DMS153 (cell line): Measurements from ENCODE around the gene ETS2.
"Not testable (repeated sequence)": the region's sequence is repeated elsewhere in the genome, so short reads cannot be mapped to it uniquely, and the experiment has no call there.

Experiments
- DNase-seq: peaks from one replicate; lab custom pipeline; 2025; lab: John Stamatoyannopoulos, UW

Gene ETS2

DNA sequence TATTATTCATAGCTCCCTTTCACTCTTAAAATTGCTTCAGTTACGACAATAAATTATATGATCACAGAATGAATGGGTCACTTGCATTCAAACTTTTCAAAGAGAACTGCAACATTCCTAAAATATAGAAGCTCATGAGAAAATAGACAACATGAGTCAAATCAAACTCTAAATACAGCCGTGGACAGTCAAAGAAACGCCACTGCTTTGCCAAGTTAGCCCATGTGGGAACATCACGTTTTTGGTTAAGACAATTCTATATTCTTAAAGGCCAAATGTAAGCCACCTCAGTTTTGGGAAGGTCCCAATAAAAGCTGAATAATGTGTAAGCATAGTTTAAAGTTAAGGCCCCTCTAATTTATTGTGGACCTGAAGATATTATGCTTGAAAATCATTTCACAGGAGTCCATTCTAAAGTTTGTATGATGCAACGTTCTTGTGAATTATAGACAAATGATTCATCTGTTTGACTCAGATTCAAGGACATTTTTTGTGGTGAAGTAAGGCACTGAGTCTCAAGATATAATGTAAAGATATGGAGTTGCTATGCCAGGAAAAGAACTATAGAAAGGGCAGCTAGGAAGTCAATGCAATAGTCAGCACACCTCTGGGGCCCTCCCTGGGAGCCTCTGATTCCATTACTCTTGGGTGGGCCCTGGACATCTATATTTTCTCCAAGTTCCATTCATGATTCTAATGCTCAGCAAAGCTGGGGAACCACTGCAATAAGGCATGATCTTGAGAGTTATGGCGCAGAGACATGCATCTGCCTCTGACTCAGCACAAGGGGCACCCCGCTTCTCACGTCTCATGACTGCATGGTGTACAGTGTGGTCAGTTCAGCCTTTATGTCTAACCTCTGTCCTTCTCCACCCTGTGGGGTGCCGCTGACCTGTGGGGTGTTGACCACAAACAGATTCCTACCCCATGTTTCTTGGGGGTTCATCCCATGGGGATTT is 33.9 kb downstream of the ETS2 start:
- no peak for DNase-seq

DNA sequence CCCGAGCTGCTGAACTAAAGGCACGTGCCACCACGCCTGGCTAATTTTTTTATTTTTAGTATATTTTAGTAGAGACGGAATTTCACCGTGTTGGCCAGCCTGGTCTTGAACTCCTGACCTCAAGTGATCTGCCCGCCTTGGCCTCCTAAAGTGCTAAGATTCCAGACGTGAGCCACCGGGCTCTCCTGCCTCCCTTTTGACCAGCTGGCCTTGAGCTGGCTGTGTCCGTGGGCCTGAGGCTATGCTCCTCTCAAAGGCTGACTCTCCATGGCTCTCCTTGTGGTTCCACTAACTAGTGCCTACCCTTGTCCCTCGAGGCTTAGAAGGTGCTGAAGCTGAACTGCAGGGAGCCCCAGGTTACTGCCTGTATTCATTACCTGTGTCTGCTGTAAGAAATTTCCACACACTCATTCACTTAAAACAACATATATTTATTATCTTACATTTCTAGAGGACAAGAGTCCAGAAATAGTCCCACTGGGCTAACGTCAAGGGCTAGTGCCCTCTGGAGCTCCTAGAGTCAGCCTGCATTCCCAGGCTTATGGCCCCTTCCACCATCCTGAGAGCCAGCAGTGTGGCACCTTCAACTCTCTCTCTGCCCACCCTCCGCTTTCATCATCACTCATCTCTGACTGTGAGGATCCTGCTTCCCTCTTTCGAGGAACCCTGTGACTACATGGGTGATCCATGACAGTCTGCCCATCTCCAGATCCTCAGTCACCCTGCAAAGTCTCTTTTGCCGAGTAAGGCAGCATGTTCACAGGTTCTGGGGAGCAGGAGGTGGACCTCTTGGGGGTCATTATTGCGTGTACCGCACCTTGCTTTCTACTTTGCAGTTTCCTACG is 34.9 kb downstream of the ETS2 start:
- no peak for DNase-seq

DNA sequence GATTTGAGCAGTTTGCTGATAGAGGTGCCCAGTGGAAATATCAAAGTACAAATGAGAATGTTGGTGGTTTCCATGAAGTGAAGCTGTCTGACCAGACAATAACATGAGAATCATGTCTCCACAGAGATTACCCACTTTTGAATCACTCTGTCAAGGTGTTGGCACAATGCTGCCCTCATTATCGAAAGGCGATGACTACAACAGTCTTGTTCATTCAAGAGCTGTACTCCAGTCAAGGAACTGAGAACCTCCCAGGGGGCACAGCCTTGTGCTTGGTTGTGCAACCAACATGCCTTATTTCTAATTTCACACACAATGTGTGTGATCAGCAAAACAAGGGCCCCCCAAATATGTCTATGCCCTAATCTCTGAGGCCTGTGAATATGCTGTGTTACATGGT is 35.7 kb downstream of the ETS2 start:
- no peak for DNase-seq

DNA sequence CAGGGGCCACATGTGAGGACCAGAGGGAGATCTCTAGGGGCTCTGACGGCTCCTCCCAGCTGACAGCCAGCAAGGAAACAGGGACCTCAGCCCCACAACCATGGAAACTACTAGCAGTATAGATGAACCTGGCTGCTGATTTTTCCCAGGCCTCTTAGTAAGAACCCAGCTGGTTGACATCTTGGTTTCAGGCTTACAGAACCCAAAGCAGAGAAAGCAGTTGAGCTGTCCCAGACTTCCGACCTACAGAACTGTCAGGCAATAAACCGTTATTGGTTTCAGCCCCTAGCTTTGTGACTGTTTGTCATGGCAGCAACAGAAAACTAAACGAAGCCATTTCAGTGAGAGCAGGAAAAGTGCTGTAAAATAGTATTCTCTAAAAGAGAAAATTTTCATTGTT is 36.4 kb downstream of the ETS2 start:
- no peak for DNase-seq

DNA sequence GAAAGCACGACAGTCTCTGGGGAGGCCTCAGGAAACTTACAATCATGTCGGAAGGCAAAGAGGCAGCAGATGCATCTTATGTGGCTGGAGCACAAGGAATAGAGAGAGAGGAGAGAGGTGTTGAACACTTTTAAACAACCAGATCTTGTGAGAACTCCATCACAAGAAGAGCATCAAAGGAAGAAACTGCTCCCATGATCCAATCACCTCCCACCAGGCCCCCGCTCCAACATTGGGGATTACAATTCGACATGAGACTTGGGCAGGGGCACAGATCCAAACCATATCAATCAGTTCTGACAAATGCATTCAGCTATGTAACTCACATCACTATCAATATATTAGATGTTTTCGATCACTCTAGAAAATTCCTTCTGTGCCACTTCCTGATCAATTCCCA is 37.6 kb downstream of the ETS2 start:
- no peak for DNase-seq

DNA sequence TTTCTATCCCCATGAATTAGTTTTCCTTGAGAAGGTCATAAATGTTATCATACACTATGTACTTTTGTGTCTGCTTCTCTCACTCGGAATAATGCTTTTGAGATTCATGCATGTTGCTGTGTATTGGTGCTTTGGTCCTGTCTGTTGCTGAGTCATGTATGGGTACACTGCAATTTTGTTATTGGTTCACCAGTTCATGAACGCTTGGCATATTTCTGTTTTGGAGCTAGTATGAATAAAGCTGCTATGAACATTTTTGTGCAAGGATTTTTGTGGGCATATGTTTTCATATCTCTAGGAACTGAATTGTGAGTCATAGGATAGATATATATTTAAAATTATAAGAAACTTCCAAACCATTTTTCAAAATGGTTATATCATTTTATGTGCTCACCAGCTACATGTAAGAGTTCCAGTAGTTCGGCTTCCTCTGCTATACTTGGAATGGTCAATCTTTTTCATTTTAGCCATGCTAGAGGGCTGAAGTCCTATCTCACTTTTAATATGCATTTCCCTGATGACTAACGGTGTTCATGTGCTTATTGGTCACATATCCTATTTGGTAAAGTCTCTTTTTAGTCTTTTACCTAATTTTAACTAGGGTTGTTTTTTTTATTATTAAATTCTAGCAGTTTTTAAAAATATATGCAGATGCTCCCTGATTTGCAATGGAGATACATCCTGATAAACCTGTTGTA is 38.2 kb downstream of the ETS2 start:
- no peak for DNase-seq

DNA sequence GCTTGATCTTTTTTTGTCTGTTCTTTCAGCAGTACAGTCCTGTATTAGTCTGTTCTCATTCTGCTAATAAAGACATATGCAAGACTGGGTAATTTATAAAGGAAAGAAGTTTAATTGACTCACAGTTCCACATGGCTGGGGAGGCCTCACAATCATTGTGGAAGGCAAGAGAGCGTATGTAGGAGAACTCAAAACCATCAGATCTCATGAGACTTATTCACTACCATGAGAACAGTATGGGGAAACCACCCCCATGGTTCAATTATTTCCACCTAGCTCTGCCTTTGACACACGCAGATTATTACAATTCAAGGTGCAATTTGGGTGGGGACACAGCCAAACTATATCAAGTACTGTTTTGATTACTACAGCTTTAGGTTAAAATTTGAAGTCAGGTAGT is 39.6 kb downstream of the ETS2 start:
- DNase-seq = not testable (repeated sequence)

DNA sequence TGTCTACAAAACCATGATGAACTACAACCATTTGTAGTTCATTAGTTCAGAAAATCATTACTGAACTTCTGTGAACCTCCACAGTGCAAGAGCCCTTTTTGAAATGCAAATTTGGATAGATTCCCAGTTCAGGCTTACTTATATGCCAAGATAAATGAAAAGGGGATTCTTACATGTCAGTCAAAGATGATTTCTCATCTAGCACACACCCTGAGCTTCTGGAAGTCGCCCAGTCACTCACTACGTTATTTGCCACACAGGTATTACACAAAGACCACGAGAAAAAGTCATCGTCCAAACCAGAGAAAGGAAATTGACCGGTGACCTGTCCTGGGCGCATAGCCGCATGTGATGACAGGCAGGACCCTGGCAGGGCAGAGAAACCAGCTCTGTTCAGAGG is 41.8 kb downstream of the ETS2 start:
- DNase-seq = no peak

DNA sequence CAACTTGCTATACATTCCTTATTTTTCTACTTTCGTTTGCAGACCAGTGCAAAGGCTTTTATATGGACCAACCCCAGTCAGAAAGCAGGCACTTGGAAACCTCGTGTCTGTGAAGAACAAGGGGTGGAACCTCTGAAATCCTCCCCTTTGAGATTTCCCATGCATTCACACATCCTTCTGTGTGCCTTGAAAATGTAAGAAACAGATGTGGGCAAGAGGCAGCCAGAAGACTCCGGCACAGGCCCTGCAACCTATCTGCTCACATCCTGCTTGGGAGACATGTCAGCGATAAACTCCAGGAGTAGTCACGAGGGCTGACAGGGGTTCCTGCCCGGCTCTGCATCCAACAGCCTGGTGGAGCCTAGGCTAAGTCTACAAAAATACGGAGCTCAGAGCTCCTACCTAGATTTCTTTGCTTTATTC is 42.5 kb downstream of the ETS2 start:
- no peak for DNase-seq

DNA sequence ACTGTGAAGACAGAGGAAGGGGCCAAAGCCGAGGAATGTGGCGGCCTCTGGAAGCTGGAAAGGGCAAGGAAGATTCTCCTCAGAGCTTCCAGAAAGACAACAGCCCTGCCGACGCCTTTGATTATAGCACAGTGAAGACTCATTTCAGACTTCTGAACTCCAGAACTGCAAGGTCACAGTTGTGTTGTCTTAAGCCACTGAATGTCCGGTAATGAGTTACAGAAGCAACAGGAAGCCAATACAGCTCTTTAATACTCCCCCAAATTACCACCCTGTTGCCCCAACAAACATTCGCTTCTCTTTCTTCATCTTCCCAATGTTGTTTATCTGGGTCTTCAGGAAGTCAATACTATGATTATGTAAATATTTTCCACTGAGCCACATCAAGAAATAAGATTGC is 44.0 kb downstream of the ETS2 start:
- no peak for DNase-seq

DNA sequence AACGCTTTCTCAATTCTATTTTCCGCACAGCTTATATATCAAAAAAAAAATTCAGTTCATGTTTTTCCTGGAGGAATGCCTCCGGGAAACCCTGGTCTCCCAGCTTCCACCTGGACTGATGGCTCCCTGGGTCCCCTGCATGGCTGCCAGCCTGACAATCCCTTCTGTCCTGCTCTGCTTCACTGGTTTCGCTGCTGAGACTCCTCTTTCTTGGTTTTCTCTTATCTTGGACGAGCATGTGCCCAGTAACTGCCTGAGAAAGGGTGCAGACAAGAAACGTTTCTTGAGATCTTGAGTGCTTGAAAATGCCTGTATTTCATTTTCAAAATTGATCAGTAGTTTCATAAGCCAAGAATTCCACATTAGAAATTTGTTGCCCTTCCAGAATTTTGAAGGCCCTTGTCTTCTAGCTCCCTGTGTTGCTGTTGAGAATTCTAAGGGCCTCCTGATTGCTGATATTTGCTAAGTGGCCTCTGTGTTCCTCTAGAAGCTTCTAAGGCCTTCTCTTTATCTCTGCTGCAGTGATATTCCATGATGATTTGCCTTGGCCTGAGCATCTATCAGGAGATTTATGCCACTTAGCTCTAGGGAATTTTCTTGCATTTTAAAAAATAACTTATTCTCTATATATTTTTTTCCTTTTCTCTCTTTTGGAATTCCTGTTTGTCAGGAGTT is 44.7 kb downstream of the ETS2 start:
- DNase-seq = no peak

DNA sequence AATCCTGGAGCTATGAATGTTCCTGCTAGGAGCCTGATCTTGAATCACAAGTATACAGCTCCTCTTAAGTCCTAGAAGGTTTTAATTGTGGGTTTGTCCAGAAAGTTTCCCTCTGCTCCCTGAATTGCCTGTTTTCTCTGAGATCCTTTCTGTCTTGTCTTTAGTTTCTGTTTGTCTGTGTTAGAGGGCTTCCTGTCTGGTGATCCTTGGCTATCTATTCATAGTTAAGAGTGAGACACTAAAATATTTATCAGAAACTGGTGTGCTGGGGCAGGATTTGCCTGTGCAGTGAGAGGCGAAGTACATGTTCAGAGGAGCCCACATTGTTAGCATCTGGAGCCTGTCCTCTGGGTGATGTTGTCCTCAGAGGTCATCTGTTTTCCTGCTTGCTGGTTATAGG is 45.4 kb downstream of the ETS2 start:
- no peak for DNase-seq

DNA sequence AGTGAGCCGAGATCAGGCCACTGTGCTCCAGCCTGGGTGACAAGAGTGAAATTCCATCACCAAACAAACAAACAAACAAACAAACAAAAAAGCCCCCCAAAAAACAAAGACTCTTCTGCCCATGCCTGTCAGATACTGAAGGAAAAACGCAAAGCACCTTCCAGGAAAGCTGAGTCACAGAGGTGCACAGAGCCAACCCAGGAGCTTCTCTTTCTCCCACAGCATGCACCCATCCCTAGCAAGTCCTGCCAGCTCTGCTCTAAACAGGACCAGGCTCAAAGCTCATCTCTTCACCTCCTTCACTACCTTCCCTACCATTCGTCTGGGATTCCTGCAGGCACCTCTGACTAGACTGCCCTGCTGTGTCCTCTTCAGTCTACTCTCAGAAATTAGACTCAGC is 46.5 kb downstream of the ETS2 start:
- no peak for DNase-seq

DNA sequence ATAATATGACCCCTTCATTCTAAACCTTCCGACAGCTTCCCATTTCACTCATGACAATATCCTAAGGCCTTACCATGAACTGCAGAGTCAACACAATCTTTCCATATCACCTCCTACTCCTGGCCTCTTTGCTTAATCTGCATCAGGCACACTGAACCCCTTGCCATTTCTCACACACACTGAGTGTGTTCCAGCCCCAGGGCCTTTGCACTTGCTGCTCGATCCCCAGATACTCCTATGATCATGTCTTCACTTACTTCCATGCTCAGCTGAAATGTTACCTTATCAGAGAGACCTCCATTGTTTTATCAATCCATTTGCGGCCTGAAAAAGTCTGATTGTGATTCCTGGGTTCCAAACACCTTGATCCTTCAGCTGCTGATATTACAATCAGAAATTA is 47.0 kb downstream of the ETS2 start:
- no peak for DNase-seq

DNA sequence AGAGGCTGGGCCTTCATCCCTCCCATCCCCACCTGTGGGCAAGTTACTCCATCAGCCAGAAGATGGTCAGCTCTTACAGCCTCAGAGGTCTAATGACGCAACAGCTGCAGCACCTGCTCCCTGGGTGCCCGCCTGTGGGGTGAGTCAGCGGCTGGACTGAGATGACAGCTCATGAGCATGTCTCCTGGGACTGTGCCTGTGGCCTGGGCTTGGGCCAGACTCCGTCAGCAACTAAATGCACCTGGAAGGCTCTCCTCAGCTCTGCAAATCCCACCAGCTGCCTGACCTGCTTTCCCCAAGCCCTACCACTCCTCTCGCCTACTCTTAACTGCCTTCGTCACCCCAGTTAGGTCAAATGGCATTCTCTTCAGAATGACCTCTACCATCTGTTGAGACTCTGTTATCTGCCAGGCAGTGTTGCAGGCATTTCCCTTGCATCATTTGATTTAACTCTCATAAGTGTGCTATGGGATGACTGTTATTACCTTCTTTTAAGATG is 47.7 kb downstream of the ETS2 start:
- DNase-seq = peak; percentile 73

DNA sequence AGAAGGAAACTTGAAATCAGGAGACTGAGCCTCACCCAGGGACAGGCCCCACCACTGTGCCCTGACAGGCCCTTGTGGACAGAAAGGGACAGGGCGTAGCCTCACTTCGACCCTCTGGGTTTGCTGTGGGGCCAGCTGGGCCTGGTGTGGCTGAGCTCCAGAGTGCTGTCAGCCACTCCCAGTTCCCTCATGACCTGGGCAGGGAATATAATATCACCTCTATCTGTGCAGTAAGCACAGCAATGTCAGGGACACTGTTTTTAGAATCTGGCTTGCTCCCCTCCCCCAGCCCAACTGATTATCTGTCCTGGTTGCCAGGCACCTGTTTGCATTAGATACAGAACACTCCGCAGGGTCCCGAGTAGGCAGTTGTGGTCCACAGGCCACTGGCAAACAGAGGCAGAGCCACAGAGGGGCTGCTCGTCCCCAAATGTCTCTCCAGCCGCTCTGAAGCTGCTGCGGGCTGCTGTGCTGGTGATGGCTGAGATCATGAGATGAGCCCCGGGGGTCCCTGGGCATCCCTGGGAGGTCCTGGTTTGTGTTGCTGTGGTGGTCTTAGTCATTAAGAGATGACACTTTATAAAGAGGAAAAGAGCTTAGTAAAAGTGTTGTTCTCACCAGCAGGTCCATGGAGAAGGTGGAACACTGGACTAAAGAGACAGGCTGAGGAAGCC is 51.6 kb downstream of the ETS2 start:
- no peak for DNase-seq

DNA sequence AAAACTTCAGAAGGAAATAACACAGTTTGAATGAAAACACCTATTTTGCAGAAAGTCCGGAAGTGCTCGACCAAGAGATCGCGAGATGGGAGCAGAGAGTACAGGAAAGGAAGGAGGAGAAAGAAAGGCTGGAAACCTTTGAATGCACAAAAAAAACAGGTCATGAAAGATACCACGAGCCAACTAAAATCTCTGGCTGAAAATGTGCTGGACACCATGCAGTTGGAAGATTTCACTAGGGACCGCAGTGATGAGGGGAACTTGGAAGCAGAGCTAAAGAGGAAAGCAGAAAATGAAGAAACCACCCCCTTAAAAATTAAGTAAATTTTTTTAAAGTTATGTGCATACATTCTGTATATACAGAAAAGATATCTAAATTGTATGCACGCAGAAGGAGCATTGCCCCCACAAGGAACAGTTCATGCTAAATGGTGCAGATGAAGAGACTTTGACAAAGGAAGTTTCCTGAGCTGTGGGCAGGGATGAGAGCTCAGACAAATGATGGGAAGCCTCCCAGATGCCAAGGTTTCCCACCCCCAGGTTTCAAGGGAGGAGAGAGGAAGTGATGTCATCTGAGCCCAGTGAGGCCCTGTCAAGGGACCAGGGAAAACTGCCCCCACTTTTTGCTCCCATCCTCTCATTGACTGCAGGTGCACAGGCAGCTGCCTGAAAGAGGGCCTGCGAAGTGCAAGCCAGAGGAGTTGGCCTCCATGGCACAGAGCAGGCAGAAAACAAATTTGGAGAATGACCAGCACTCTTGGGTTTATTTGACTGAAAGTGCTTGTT is 52.5 kb downstream of the ETS2 start:
- DNase-seq = no peak

DNA sequence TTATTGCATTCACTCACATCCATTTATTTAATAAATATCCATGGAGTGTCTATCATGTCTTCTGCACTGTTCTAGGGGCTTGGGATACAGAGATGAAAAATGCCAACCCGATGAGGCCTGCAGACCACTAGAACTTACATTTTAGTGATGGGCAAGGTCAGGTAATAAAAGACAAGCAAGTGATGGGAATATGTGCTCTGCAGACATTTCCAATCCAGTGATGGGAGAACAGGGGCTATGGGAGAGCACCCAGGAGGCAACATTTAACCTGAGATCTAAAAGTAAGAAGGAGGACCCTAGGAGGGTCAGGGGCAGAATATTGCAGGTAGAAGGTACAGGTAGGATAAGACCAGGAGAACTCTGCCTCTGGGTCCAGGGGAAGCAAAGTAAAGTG is 53.1 kb downstream of the ETS2 start:
- DNase-seq = no peak

DNA sequence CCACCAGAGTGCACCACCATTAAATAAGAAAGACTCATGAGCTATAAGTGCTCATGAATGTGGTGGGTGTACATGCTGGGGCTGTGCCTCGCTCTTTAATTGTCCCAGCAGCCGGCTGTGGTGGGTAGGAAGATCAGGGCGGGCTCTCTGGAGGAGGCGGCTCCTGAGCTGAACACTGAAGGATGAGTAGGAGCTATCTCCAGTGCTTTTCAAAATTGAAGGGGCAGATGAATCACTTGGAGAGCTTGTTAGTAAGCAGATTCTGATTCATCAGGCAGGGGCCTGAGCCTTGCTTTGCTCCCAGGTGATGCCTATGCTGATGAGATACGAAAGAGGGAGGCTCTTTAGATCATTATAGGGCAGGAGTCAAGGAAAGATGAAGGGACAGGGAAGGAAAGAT is 54.1 kb downstream of the ETS2 start:
- DNase-seq = no peak

DNA sequence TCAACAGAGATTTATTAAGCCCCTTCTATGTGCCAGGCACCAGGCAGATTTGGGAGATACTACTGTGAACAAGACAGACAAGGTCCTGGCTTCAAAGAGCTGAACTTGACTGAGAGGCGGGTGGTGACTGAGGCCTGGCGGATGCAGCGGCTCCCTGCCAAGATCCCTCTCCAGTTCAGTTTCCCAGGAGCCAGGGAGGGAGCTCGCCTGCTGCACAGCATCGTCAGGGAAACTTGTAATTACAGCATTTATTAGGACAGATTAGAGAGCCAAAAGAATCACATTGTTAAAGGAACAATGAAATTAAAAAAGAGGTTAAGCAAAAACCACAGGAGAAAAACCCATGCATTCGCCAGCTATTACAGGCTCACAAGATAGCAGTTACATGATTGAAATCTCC is 55.3 kb downstream of the ETS2 start:
- no peak for DNase-seq
